ENCODE data around the gene HLCS. TPM values are rescaled to one million over a fixed set of nuclear protein-coding genes. Genes with fewer than 3 reads are reported as not detected.
A peak's percentile ranks its signal among the peaks of the same experiment; 100 is the strongest.

HLCS gene
- total RNA-seq (2021), result 12.7 and 14.1 TPM in 2 replicates
- long read RNA-seq, full-length matches to known transcripts, result 5 of 97 reads
- long read RNA-seq, partial matches to known transcripts, result 8 of 97 reads
- long read RNA-seq, other reads (novel, unspliced or antisense), result 84 of 97 reads

DNA sequence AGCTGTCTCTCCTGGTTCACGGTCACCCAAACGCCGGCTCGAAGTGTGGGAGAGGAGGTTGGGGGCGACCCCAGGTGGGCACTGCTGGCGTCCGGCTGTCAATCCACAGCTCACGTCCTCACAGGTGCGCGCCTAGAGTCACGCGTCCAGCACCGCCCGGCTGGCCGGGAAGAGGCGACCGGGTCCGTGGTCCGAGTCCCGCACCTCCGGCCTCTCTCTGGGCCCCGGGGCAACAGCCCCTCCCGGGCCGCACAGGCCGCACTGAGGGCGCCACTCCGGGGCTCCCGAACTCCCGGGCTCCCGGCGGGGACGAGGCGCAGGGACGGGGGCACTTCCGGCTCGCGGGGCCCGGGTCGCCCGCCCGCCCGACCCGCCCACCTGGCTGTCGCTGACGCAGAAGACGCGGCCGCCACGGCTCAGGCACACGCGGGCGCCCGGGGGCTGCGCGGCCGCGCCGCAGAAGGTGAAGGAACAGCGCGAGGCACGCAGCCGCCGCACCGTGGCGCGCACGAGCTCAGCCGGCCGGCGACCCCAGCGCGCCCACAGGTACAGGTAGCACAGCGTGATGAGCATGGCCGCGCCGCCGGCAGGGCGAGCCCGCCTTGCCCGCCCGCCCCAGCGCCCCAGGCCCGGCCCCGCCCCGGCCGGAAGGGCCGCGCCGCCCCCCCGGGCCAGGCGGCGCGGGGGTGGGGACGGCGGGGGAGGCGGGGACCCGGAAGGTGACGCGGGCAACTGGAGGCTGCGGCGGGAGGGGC lies at the start of gene HLCS:
TSS of gene HLCS (minus strand) at position 604 of the 755 bp plus-strand sequence. CDS start at position 573, 31 bp downstream.
- no peaks in the 10 kb centered on the region for H3K79me1 ChIP-seq (ENCODE audit: insufficient read depth, low read depth, low read length, poor library complexity, severe bottlenecking)
- no peak within 1 kb of the TSS for H2BK12ac ChIP-seq (ENCODE audit: insufficient read length, low read depth, low read length)
- peaks cover 3% of the 10 kb centered on the region for H3K23me2 ChIP-seq (ENCODE audit: insufficient read length, low read depth, low read length, poor library complexity, severe bottlenecking)
- H3K9ac ChIP-seq (ENCODE audit: extremely low read depth, insufficient read length, low read length), result no peak within 1 kb of the TSS
- no peaks in the 10 kb centered on the region for H3K27me3 ChIP-seq (ENCODE audit: insufficient read depth, low read length)
- H4K8ac ChIP-seq (replicated peaks; ENCODE audit: insufficient read length, low read depth, low read length), result no peak within 1 kb of the TSS
- H3K18ac ChIP-seq (ENCODE audit: insufficient read length, low read depth, low read length), result peak within 1 kb of the TSS; percentile 39
- Mint-ChIP-seq H3K4me3 (peak within 1 kb of the TSS; percentile 73 to 81), H3K27me3 (ENCODE audit: low read depth) (no peaks in the 10 kb centered on the region), H3K4me1 (peaks cover 15 to 17% of the 10 kb centered on the region in 2 experiments), H3K27ac (peak within 1 kb of the TSS in 1 of 3 experiments; percentile 71; a peak in 2 of 7 replicates), H3K9me3 (no peaks in the 10 kb centered on the region), H3K36me3 (ENCODE audit: insufficient read depth in 1 of 3, low read depth in 3 of 3) (peaks cover 0 to 7% (median 4%) of the 10 kb centered on the region in 3 experiments; a peak in 4 of 7 replicates)
- no peak within 1 kb of the TSS for H2AFZ ChIP-seq (ENCODE audit: low read length)
- TF ChIP-seq, protein P1, sequence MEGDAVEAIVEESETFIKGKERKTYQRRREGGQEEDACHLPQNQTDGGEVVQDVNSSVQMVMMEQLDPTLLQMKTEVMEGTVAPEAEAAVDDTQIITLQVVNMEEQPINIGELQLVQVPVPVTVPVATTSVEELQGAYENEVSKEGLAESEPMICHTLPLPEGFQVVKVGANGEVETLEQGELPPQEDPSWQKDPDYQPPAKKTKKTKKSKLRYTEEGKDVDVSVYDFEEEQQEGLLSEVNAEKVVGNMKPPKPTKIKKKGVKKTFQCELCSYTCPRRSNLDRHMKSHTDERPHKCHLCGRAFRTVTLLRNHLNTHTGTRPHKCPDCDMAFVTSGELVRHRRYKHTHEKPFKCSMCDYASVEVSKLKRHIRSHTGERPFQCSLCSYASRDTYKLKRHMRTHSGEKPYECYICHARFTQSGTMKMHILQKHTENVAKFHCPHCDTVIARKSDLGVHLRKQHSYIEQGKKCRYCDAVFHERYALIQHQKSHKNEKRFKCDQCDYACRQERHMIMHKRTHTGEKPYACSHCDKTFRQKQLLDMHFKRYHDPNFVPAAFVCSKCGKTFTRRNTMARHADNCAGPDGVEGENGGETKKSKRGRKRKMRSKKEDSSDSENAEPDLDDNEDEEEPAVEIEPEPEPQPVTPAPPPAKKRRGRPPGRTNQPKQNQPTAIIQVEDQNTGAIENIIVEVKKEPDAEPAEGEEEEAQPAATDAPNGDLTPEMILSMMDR (conservative IDR thresholded peaks at IDR 0.05), result peak; percentile 29; the same call in 1 of the 3 replicates
- H3K4me1 ChIP-seq (ENCODE audit: insufficient read depth, low read length), result no peaks in the 10 kb centered on the region
- no peak within 1 kb of the TSS for H2BK15ac ChIP-seq (ENCODE audit: low read depth, low read length)
- no peak within 1 kb of the TSS for H4K91ac ChIP-seq (ENCODE audit: insufficient read length, low read depth, low read length)
- no peak within 1 kb of the TSS for H3K56ac ChIP-seq (ENCODE audit: insufficient read length, low read depth, low read length)
- H2AK5ac ChIP-seq (ENCODE audit: insufficient read length, low read length), result no peak within 1 kb of the TSS
- no peak within 1 kb of the TSS for H2BK5ac ChIP-seq (ENCODE audit: insufficient read length, low read length)
- DNase-seq, result peak; percentile 79
- no peak within 1 kb of the TSS for H3K4ac ChIP-seq (ENCODE audit: low read depth, low read length)
- H4K5ac ChIP-seq (ENCODE audit: insufficient read length, low read depth, low read length), result no peak within 1 kb of the TSS
- WGBS (ENCODE audit: extremely low coverage, insufficient read length, low lambda C conversion rate), result no CpG with 5 or more reads among the region's 101 CpGs
- peak within 1 kb of the TSS; percentile 62; the same call in 1 of the 2 replicates for H3K14ac ChIP-seq (ENCODE audit: insufficient read depth, low read length)
- H3K27ac ChIP-seq (ENCODE audit: insufficient read length, low read depth, low read length), result no peak within 1 kb of the TSS
- H3T11ph ChIP-seq (ENCODE audit: low read length), result no peak within 1 kb of the TSS
- H2BK120ac ChIP-seq (ENCODE audit: low read depth, low read length, poor library complexity, severe bottlenecking), result no peak within 1 kb of the TSS
- H3K4me2 ChIP-seq (ENCODE audit: insufficient read depth, insufficient read length, low read length), result peak within 1 kb of the TSS; percentile 20
- no peak within 1 kb of the TSS for H2BK20ac ChIP-seq (ENCODE audit: low read depth, low read length, poor library complexity, severe bottlenecking)
- H3K23ac ChIP-seq (ENCODE audit: insufficient read length, low read depth, low read length), result no peak within 1 kb of the TSS
- H3K79me2 ChIP-seq (ENCODE audit: insufficient read depth, low read length), result no peaks in the 10 kb centered on the region
- H3K9me3 ChIP-seq (ENCODE audit: control insufficient read depth, low read depth, low read length), result no peaks in the 10 kb centered on the region
- no peaks in the 10 kb centered on the region for H4K20me1 ChIP-seq (ENCODE audit: control insufficient read depth, insufficient read depth, insufficient read length)

All from H9 (cell line).